ENCODE measurements around the gene PHLDA3. TPM values are rescaled to one million over a fixed set of nuclear protein-coding genes. Genes with fewer than 3 reads are reported as not detected.
"Not testable (repeated sequence)": the region's sequence is repeated elsewhere in the genome, so short reads cannot be mapped to it uniquely, and the experiment has no call there.

Gene PHLDA3
- total and polyA plus RNA-seq, 4 donors: 12.8 to 73.2 (median 38.9) TPM

DNA sequence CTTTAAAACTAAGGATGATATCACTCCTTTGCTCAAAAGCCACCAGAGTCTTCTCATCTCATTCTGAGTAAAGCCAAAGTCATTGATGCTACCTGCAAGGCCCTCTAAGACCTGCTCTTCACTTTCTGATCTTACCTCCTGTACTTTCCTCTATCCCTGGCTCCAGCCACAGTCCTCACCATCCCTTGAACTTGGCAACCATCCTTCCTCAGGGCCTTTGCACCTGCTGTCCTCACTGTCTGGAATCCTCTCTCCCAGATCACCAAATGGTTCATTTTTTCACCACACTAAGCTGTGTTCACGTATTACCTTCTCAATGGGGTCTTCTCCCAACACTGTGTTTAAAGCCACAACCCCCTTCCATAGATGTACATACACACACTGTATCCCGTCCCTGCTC, 4.3 kb upstream of the PHLDA3 start:
- DNase-seq (no peak), ATAC-seq (ENCODE audit: insufficient read depth, low FRiP score) (no peak)
- H3K27ac ChIP-seq (ENCODE audit: low read depth in 1 of 2, low read length in 1 of 2): no peak overlapping the region
- no peak overlapping the region for H3K9ac ChIP-seq (ENCODE audit: insufficient read depth in 1 of 2, low read length in 2 of 2)
- no peak overlapping the region for H3K4me3 ChIP-seq
- H3K9me3 ChIP-seq (ENCODE audit: control insufficient read depth in 4 of 4, insufficient read depth in 3 of 4, low read length in 3 of 4): no peaks in the 10 kb centered on the region
- H3K4me1 ChIP-seq (ENCODE audit: control insufficient read depth in 5 of 5, insufficient read depth in 5 of 5, low read length in 5 of 5): peaks cover 0 to 8% (median 6%) of the 10 kb centered on the region in 5 donors
- H3K36me3 ChIP-seq (ENCODE audit: control insufficient read depth in 4 of 4, insufficient read depth in 4 of 4, low read length in 4 of 4): no peaks in the 10 kb centered on the region
- TF ChIP-seq, protein P1, sequence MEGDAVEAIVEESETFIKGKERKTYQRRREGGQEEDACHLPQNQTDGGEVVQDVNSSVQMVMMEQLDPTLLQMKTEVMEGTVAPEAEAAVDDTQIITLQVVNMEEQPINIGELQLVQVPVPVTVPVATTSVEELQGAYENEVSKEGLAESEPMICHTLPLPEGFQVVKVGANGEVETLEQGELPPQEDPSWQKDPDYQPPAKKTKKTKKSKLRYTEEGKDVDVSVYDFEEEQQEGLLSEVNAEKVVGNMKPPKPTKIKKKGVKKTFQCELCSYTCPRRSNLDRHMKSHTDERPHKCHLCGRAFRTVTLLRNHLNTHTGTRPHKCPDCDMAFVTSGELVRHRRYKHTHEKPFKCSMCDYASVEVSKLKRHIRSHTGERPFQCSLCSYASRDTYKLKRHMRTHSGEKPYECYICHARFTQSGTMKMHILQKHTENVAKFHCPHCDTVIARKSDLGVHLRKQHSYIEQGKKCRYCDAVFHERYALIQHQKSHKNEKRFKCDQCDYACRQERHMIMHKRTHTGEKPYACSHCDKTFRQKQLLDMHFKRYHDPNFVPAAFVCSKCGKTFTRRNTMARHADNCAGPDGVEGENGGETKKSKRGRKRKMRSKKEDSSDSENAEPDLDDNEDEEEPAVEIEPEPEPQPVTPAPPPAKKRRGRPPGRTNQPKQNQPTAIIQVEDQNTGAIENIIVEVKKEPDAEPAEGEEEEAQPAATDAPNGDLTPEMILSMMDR (IDR thresholded peaks at IDR 0.05; ENCODE audit: control extremely low read depth, extremely low read depth): no peak
- H3K27me3 ChIP-seq (ENCODE audit: control insufficient read depth in 3 of 3, insufficient read depth in 3 of 3, low read length in 2 of 3): no peaks in the 10 kb centered on the region
- 94 to 96% methylated on average over 2 of the region's 2 CpGs for WGBS, 2 donors

GRCh38 chr1:201472321-201472720, 3.3 kb upstream of the PHLDA3 start:
- not testable (repeated sequence) for H3K9me3 ChIP-seq (ENCODE audit: control insufficient read depth in 4 of 4, insufficient read depth in 3 of 4, low read length in 3 of 4); H3K36me3 ChIP-seq (ENCODE audit: control insufficient read depth in 4 of 4, insufficient read depth in 4 of 4, low read length in 4 of 4); ATAC-seq (ENCODE audit: insufficient read depth, low FRiP score); H3K27ac ChIP-seq (ENCODE audit: low read depth in 1 of 2, low read length in 1 of 2); DNase-seq; H3K9ac ChIP-seq (ENCODE audit: insufficient read depth in 1 of 2, low read length in 2 of 2); H3K27me3 ChIP-seq (ENCODE audit: control insufficient read depth in 3 of 3, insufficient read depth in 3 of 3, low read length in 2 of 3); H3K4me3 ChIP-seq
- 94 to 95% methylated on average over 8 of the region's 8 CpGs for WGBS, 2 donors
- peaks cover 0 to 17% (median 7%) of the 10 kb centered on the region in 5 donors for H3K4me1 ChIP-seq (ENCODE audit: control insufficient read depth in 5 of 5, insufficient read depth in 5 of 5, low read length in 5 of 5)

DNA sequence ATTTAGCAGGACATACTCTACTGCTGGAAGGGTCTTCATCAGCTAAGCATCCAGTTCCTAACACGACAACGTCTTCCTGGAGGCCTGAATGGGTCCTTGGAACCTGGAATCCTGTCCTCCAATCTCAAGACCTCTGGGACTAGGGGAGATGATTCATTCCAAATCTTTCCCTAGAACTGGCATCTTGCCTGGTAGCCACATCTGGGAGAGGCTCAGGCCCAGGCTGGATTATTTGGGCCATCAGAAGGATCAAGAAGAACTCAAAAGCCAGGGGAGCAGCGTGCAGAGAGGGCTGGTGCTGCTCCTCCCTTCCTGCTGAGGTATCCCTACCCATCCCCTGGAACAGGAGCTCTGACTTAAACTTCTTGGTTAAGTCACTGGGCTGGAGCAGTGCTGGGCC, 2.8 kb upstream of the PHLDA3 start:
- Histone ChIP-seq H3K27me3 (ENCODE audit: control insufficient read depth in 3 of 3, insufficient read depth in 3 of 3, low read length in 2 of 3) (no peaks in the 10 kb centered on the region), H3K4me1 (ENCODE audit: control insufficient read depth in 5 of 5, insufficient read depth in 5 of 5, low read length in 5 of 5) (peaks cover 0 to 23% (median 8%) of the 10 kb centered on the region in 5 donors), H3K36me3 (ENCODE audit: control insufficient read depth in 4 of 4, insufficient read depth in 4 of 4, low read length in 4 of 4) (no peaks in the 10 kb centered on the region), H3K4me3 (no peak overlapping the region), H3K9ac (ENCODE audit: insufficient read depth in 1 of 2, low read length in 2 of 2) (no peak overlapping the region), H3K9me3 (ENCODE audit: control insufficient read depth in 4 of 4, insufficient read depth in 3 of 4, low read length in 3 of 4) (no peaks in the 10 kb centered on the region), H3K27ac (ENCODE audit: low read depth in 1 of 2, low read length in 1 of 2) (no peak overlapping the region)
- TF ChIP-seq, protein P1 (IDR thresholded peaks at IDR 0.05; ENCODE audit: control extremely low read depth, extremely low read depth): no peak
- WGBS, 2 donors: 84 to 95% methylated on average over 3 of the region's 3 CpGs
- DNase-seq: no peak
- no peak for ATAC-seq (ENCODE audit: insufficient read depth, low FRiP score)

DNA sequence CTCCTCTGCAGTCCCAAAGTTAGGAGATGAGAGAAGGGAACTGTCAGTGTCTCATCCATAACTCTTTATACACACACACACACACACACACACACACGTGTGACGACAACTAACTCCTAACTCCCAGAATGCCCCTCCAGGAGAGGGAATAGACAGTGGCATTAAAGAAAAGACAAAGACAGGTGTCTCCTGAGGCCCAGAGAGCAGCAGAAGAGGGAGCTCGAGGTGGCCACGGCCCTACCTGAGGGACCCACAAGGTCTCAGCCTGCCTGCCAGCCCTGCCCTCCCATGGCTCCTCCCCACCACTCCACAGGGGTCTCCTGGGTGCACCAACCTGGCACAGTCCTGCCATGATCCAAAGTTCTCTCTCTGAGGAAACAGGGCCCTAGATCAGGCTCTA, 1.6 kb upstream of the PHLDA3 start:
- H3K36me3 ChIP-seq (ENCODE audit: control insufficient read depth in 4 of 4, insufficient read depth in 4 of 4, low read length in 4 of 4): peaks cover 0 to 4% (median under 1%) of the 10 kb centered on the region in 4 donors
- no peaks in the 10 kb centered on the region for H3K27me3 ChIP-seq (ENCODE audit: control insufficient read depth in 3 of 3, insufficient read depth in 3 of 3, low read length in 2 of 3)
- no peak for DNase-seq
- no peak overlapping the region for H3K4me3 ChIP-seq
- H3K4me1 ChIP-seq (ENCODE audit: control insufficient read depth in 5 of 5, insufficient read depth in 5 of 5, low read length in 5 of 5): peaks cover 0 to 24% (median 8%) of the 10 kb centered on the region in 5 donors
- no peak overlapping the region for H3K27ac ChIP-seq (ENCODE audit: low read depth in 1 of 2, low read length in 1 of 2)
- TF ChIP-seq, protein P1 (IDR thresholded peaks at IDR 0.05; ENCODE audit: control extremely low read depth, extremely low read depth): no peak
- WGBS, 2 donors: 74 to 81% methylated on average over 2 to 4 of the region's 4 CpGs
- H3K9ac ChIP-seq (ENCODE audit: insufficient read depth in 1 of 2, low read length in 2 of 2): no peak overlapping the region
- no peak for ATAC-seq (ENCODE audit: insufficient read depth, low FRiP score)
- no peaks in the 10 kb centered on the region for H3K9me3 ChIP-seq (ENCODE audit: control insufficient read depth in 4 of 4, insufficient read depth in 3 of 4, low read length in 3 of 4)
